NCI-H2081 treated with DMSO at 0.1 percent for 48 hours (cell line): ENCODE measurements around the gene TMEM238.
A peak's percentile ranks its signal among the peaks of the same experiment; 100 is the strongest.
"Not testable (repeated sequence)": the region's sequence is repeated elsewhere in the genome, so short reads cannot be mapped to it uniquely, and the experiment has no call there.

Experiments used
- DNase-seq: peaks from one replicate; lab custom pipeline; 2025; lab: John Stamatoyannopoulos, UW

Gene TMEM238

GRCh38 chr19:55339889-55340783, 44.0 kb downstream of the TMEM238 start:
- no peak for DNase-seq

GRCh38 chr19:55339105-55339888, 44.8 kb downstream of the TMEM238 start, which contains the start of gene KMT5C:
TSS of gene KMT5C (plus strand) at chr19:55339876. CDS start at chr19:55341937, 2,061 bp downstream.
- DNase-seq, result peak; percentile 99

GRCh38 chr19:55336101-55336500, 48.0 kb downstream of the TMEM238 start:
- no peak for DNase-seq

- no peak for DNase-seq
Observed at GRCh38 chr19:55333870-55334269, 50.2 kb downstream of the TMEM238 start.

GRCh38 chr19:55329791-55330190, 54.3 kb downstream of the TMEM238 start:
- not testable (repeated sequence) for DNase-seq
